NCI-H2107 treated with DMSO at 0.1 percent for 48 hours (cell line): ENCODE results near the gene HSPA12A.

ENCODE experiments used
- DNase-seq: peaks from one replicate; lab custom pipeline; 2025; ENCODE audit not compliant: unreplicated experiment; lab: John Stamatoyannopoulos, UW

The HSPA12A gene

GRCh38 chr10:116633216-116633600, 109.2 kb downstream of the HSPA12A start:
- DNase-seq, result no peak

- no peak for DNase-seq
These were observed 109.7 kb downstream of the HSPA12A start for GRCh38 chr10:116632596-116633215.

GRCh38 chr10:116631871-116632295, 110.5 kb downstream of the HSPA12A start:
- DNase-seq, result no peak

GRCh38 chr10:116630020-116630419, 112.3 kb downstream of the HSPA12A start:
- DNase-seq, result no peak

- DNase-seq, result no peak
These were observed 113.0 kb downstream of the HSPA12A start for GRCh38 chr10:116629340-116629739.

GRCh38 chr10:116627386-116627933, 114.9 kb downstream of the HSPA12A start:
- DNase-seq, result no peak

GRCh38 chr10:116626815-116627214, 115.6 kb downstream of the HSPA12A start:
- no peak for DNase-seq

- DNase-seq, result no peak
These were observed 116.5 kb downstream of the HSPA12A start for GRCh38 chr10:116625845-116626244.

GRCh38 chr10:116621934-116622655, 120.3 kb downstream of the HSPA12A start:
- DNase-seq, result no peak

- no peak for DNase-seq
These were observed 120.9 kb downstream of the HSPA12A start for GRCh38 chr10:116621476-116621875.
